ENCODE data around the gene SPRYD3. TPM values are rescaled to one million over a fixed set of nuclear protein-coding genes. Genes with fewer than 3 reads are reported as not detected.

The SPRYD3 gene
- total RNA-seq, 1 experiment from 2014 or later: 47.5 TPM

DNA sequence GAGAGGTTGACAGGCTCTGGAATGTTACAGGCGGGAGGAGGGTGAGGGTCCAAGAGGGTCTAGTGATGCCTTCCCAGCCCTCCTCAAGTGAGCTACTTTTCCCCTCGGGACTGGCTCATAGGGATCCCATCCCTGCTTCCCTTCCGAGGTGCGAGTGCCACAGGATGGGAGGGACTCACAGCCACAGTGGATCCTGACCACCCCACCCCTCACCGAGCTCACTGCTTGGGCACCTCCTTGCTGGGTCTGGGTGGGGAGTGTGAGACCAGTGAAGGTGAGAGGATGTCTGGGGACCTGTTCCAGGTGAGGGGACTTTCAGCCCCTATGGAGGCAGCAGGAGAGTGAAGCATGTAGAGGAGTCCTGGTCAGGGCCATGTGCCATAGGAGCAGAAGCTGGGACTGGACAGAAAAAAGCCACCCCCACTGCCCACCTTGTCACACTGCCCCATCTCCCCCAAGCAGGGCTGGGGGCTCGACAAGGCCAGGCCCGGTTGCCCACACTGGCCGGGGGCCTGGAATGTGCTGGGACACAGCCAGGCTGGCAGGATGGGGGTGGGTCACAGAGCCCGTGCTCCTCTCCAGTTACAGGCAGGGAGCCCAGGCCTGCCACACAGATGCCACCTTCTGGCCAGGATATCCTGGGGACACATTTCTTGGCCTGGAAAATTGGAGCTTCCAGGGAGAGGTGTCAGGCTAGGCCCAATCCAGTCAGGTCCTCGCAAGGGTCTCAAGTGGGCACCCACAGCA is 31.0 kb downstream of the SPRYD3 start:
- DNase-seq (ENCODE audit: low read depth, low spot score): no peak
- ATAC-seq: peak; percentile 49
- Histone ChIP-seq H3K79me2 (ENCODE audit: insufficient read depth, low read length) (peaks cover 23% of the 10 kb centered on the region; the same call in 1 of the 2 replicates), H3K9me2 (ENCODE audit: insufficient read depth) (no peaks in the 10 kb centered on the region), H3K4me2 (ENCODE audit: low read length) (peak overlapping the region; percentile 97), H4K20me1 (ENCODE audit: insufficient read depth) (no peaks in the 10 kb centered on the region), H3K36me3 (ENCODE audit: control insufficient read depth in 1 of 2, insufficient read depth in 2 of 2, low read length in 2 of 2) (no peaks in the 10 kb centered on the region), H2AFZ (ENCODE audit: low read depth, low read length, poor library complexity, severe bottlenecking) (no peak overlapping the region), H3K27ac (ENCODE audit: low read depth, low read length) (peak overlapping the region; percentile 91), H3K4me1 (ENCODE audit: control insufficient read depth in 1 of 2, insufficient read depth in 2 of 2, low read length in 2 of 2) (peaks cover 72 to 95% of the 10 kb centered on the region in 2 experiments), H3K27me3 (ENCODE audit: insufficient read depth, low read length) (no peaks in the 10 kb centered on the region), H3K9ac (ENCODE audit: low read length) (peak overlapping the region; percentile 75), H3K9me3 (ENCODE audit: control insufficient read depth in 1 of 2, insufficient read depth in 1 of 2, low read depth in 1 of 2, low read length in 2 of 2) (no peaks in the 10 kb centered on the region), H3K4me3 (replicated peaks in 1 of 2; ENCODE audit: low read depth in 1 of 2, low read length in 2 of 2) (peak overlapping the region; percentile 39 to 59)
- TF ChIP-seq ELF1 (IDR thresholded peaks at IDR 0.05; ENCODE audit: borderline replicate concordance, low read depth): no peak
- no peak for TF ChIP-seq RAD21 (IDR thresholded peaks at IDR 0.05; ENCODE audit: low read depth)
- TF ChIP-seq, protein P1, sequence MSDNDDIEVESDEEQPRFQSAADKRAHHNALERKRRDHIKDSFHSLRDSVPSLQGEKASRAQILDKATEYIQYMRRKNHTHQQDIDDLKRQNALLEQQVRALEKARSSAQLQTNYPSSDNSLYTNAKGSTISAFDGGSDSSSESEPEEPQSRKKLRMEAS (IDR thresholded peaks at IDR 0.05): no peak
- no peak for TF ChIP-seq EGR1 (IDR thresholded peaks at IDR 0.05; ENCODE audit: low read depth)
- TF ChIP-seq, protein P2, sequence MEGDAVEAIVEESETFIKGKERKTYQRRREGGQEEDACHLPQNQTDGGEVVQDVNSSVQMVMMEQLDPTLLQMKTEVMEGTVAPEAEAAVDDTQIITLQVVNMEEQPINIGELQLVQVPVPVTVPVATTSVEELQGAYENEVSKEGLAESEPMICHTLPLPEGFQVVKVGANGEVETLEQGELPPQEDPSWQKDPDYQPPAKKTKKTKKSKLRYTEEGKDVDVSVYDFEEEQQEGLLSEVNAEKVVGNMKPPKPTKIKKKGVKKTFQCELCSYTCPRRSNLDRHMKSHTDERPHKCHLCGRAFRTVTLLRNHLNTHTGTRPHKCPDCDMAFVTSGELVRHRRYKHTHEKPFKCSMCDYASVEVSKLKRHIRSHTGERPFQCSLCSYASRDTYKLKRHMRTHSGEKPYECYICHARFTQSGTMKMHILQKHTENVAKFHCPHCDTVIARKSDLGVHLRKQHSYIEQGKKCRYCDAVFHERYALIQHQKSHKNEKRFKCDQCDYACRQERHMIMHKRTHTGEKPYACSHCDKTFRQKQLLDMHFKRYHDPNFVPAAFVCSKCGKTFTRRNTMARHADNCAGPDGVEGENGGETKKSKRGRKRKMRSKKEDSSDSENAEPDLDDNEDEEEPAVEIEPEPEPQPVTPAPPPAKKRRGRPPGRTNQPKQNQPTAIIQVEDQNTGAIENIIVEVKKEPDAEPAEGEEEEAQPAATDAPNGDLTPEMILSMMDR (IDR thresholded peaks at IDR 0.05 in 2 of 3, conservative IDR thresholded peaks at IDR 0.05 in 1 of 3; ENCODE audit: borderline replicate concordance in 1 of 3, insufficient read depth in 1 of 3, low read depth in 2 of 3, low read length in 2 of 3): peak in 2 of 3 experiments; percentile 47 to 50; a peak in 4 of 6 replicates
- no peak; the same call in 1 of the 2 replicates for TF ChIP-seq ZFX (IDR thresholded peaks at IDR 0.05)
- TF ChIP-seq POLR2A (IDR thresholded peaks at IDR 0.05; ENCODE audit: borderline replicate concordance, extremely low read depth, insufficient read depth, insufficient read length): peak; percentile 40
- TF ChIP-seq TCF7L2 (IDR thresholded peaks at IDR 0.05; ENCODE audit: borderline replicate concordance, extremely low read depth, insufficient read depth, insufficient read length): no peak
- TF ChIP-seq ZNF274 (IDR thresholded peaks at IDR 0.05; ENCODE audit: low read depth, low read length): no peak
- TF ChIP-seq JUND (IDR thresholded peaks at IDR 0.05): no peak
- no peak for TF ChIP-seq FOSL1 (IDR thresholded peaks at IDR 0.05; ENCODE audit: low read depth)
- TF ChIP-seq SP1 (IDR thresholded peaks at IDR 0.05; ENCODE audit: low read depth): no peak
- TF ChIP-seq POLR2AphosphoS5 (IDR thresholded peaks at IDR 0.05; ENCODE audit: low read depth, low read length): 0 out of 2 replicates have a peak, but pooled peaks have one; percentile 24
- TF ChIP-seq EZH2phosphoT487 (IDR thresholded peaks at IDR 0.05; ENCODE audit: borderline replicate concordance): no peak
- TF ChIP-seq, protein P3, sequence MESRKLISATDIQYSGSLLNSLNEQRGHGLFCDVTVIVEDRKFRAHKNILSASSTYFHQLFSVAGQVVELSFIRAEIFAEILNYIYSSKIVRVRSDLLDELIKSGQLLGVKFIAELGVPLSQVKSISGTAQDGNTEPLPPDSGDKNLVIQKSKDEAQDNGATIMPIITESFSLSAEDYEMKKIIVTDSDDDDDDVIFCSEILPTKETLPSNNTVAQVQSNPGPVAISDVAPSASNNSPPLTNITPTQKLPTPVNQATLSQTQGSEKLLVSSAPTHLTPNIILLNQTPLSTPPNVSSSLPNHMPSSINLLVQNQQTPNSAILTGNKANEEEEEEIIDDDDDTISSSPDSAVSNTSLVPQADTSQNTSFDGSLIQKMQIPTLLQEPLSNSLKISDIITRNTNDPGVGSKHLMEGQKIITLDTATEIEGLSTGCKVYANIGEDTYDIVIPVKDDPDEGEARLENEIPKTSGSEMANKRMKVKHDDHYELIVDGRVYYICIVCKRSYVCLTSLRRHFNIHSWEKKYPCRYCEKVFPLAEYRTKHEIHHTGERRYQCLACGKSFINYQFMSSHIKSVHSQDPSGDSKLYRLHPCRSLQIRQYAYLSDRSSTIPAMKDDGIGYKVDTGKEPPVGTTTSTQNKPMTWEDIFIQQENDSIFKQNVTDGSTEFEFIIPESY (IDR thresholded peaks at IDR 0.05; ENCODE audit: extremely low read depth, insufficient replicate concordance, low read length): no peak
- TF ChIP-seq, protein P4, sequence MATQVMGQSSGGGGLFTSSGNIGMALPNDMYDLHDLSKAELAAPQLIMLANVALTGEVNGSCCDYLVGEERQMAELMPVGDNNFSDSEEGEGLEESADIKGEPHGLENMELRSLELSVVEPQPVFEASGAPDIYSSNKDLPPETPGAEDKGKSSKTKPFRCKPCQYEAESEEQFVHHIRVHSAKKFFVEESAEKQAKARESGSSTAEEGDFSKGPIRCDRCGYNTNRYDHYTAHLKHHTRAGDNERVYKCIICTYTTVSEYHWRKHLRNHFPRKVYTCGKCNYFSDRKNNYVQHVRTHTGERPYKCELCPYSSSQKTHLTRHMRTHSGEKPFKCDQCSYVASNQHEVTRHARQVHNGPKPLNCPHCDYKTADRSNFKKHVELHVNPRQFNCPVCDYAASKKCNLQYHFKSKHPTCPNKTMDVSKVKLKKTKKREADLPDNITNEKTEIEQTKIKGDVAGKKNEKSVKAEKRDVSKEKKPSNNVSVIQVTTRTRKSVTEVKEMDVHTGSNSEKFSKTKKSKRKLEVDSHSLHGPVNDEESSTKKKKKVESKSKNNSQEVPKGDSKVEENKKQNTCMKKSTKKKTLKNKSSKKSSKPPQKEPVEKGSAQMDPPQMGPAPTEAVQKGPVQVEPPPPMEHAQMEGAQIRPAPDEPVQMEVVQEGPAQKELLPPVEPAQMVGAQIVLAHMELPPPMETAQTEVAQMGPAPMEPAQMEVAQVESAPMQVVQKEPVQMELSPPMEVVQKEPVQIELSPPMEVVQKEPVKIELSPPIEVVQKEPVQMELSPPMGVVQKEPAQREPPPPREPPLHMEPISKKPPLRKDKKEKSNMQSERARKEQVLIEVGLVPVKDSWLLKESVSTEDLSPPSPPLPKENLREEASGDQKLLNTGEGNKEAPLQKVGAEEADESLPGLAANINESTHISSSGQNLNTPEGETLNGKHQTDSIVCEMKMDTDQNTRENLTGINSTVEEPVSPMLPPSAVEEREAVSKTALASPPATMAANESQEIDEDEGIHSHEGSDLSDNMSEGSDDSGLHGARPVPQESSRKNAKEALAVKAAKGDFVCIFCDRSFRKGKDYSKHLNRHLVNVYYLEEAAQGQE (IDR thresholded peaks at IDR 0.05; ENCODE audit: low read depth): no peak
- no TSS peak for BruUV-seq (replicated peaks)
- ChIA-PET POLR2A (interaction anchor here (0.7 to 2.3 kb wide), 10 partner anchors 7 to 142 kb away, joined by 3 to 12 read pairs (median 4); partner anchors contain the start of genes CSAD, EIF4B, IGFBP6 and SPRYD3), RAD21 (ENCODE audit: low non-redundant PET in 1 of 2, low total read pairs in 2 of 2, uncharacterized antibody in 2 of 2, unreplicated experiment in 2 of 2) (interaction anchor here (0.6 to 2.1 kb wide), 4 partner anchors 13 to 88 kb away, joined by 3 to 7 read pairs (median 4); no protein-coding TSS in a partner anchor), CTCF (interaction anchor here (0.7 to 2.8 kb wide), 20 partner anchors 9 to 904 kb away, joined by 3 to 20 read pairs (median 4); partner anchors contain the start of genes CSAD, EIF4B and ZNF740)
- intact Hi-C loops (cut with micrococcal nuclease): loop anchor here (5.0 kb wide), 2 partner anchors 41 to 319 kb away; partner anchors contain the start of gene EIF4B
